NCI-H128 (cell line): ENCODE measurements around the gene RPGR.

Source experiments
- DNase-seq: peaks from one replicate; lab custom pipeline; 2025; ENCODE audit not compliant: unreplicated experiment; lab: John Stamatoyannopoulos, UW

Gene RPGR

DNA sequence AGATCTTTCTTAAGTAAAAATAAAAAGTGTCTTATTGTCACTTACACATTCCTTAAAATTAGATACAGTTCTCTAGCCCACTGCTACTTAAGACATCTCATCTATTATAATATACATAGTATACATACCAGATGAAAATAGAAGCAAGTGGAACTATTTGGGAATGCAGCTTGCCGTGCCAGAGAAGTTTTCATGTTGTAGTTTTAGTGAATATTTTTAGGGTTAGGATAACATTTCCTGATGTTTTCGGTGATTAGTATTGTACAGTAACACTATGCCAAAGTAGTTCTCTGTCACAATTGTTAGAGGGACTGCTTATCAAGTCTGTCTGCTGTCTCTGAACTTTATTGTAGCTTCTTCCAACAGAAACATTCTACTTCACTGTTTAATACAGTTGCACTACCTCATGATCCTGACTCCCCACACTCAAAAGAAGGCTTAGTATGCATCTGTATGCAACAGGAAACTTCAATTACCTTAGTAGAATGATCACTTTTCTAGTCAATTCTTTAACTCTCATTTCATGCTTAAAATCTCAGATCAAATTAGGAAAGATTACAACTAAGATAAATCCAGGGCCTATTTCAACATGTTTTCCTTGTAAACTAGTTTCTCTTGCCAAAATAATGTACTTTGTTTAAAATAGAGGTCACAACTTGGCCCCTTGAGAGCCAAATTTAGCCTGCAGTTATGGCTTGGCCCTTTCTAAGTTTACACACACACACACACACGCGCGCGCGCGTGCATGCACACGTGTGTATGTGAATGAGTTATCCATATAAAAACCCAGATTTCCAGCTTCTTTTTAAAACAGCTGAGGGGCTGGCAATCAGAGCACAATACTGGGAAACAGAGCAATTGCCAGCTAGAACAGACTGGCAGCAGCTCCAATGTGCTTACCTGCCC, 64.3 kb downstream of the RPGR start:
- DNase-seq = no peak

GRCh38 chrX:38260231-38260630, 67.1 kb downstream of the RPGR start:
- no peak for DNase-seq

GRCh38 chrX:38256019-38256418, 71.3 kb downstream of the RPGR start:
- no peak for DNase-seq

GRCh38 chrX:38249965-38250364, 77.3 kb downstream of the RPGR start:
- no peak for DNase-seq

DNA sequence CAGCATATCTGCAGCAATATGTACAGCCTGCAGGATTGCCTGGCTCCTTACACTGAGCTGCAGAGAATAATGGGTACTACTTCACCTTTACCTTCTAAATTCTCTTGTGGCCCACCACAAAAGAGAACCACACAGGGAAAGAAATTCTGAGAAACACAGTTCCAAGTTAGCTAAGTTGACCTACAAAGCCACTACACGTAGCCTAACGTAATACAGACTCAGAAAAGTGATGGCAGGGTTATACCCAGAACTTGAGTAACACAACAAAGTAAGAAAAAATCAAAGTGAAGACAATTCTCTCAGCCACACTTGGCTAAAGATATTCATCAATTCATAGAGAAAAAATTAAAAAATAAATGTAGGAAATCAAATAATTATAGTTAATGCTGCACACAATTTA, 80.3 kb downstream of the RPGR start:
- DNase-seq = no peak

- DNase-seq = no peak
Measured at GRCh38 chrX:38240541-38240940, 86.8 kb downstream of the RPGR start.

GRCh38 chrX:38236901-38237615, 90.3 kb downstream of the RPGR start:
- no peak for DNase-seq

GRCh38 chrX:38233891-38234667, 93.2 kb downstream of the RPGR start:
- no peak for DNase-seq

GRCh38 chrX:38232079-38232686, 95.1 kb downstream of the RPGR start:
- no peak for DNase-seq

DNA sequence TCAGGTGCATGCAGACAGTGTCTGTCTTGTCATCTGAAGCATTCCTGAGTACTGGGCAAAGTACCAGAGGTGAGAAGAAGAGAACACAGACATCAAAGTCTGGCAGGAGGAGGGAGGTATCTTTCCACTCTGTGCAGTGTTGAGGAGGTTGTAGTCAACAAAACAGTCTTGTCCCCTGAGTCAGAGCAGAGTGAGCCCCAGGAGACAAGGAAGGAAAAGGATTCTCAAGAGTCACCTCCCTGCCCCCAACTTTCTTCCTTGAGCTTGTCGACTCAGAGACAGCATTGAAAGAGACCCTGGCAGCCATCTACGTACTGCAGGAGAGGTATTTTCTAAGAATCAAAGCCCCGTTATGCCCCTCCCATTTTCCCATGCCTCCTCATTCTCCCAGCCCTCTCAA, 102.2 kb downstream of the RPGR start:
- no peak for DNase-seq

DNA sequence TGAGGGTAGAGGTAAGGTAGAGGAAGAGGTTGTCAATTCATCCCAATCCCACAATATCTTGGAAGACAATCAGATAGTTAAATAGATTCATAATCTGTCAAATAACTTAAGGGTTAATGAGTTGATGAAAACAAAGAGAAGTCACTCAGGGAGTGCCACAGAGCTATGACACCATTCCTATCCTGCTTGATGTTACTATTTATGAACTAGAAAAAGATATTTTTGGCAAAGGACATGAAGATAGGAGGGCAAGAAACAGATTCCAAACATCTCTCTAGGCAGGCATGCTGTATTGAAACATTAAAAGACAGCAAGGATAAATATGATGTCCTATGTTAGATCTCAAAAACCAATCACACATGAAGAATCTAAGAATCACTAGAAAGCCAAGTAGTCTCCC, 103.1 kb downstream of the RPGR start:
- DNase-seq = no peak

GRCh38 chrX:38221391-38221929, 105.8 kb downstream of the RPGR start:
- DNase-seq = no peak

DNA sequence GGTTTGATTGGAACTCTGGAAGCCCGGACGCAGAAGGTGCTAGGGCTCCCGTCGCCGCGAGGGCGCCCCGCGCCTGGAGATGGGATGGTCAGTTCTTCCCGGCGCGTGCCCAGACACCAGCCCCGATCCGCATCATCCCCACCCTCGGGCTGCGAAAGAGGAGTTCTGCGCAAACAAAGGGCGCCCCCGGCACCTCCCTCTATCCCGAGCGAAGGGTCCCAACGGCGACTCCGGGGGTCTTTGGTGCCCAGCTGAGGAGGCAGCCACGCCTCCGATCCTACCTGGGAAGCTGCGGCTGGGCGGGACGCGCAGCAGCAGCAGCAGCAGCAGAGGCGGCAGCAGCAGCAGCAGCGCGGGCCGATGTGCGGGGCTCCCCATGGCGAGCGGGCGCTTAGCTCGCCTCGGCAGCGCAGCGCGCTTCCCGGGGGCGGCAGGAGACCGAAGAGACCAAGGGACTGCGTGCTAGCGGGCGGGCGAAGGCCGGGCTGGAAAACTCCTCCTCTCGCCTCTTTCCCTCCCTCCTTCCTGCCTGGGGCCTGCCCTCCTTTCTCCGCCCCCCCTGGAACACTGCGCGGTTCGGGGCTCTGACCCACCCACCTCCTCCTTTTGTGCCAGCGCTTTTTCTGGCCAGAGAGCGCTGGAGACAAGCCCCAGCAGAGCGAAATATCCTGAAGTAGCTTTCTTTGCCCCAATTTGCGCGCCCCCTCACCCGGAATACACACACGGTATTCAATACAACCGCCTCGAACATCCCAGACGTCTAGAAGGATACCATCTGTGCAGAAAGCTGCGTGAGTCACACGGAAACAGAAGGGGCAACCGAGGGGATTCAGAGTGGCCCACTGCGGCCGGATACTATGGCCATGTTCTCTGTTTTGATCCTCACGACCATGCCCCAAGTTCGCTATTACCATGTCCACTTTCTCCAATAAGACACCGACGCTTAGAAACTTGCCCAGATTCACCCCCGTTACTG, 106.6 kb downstream of the RPGR start, which contains the start of gene SRPX:
Gene SRPX, minus strand, starts transcription at position 457 of the 976 bp plus-strand sequence. Its CDS starts 79 bp downstream, at position 378.
- DNase-seq = no peak

GRCh38 chrX:38220024-38220414, 107.3 kb downstream of the RPGR start:
- peak; percentile 2 for DNase-seq
